Stimulated activated effector memory CD8-positive, alpha-beta T cell treated with anti-CD3 and anti-CD28 coated beads, Interleukin-12 subunit alpha, Interleukin-12 subunit beta, amount 100 ng/mL, for 72 hours (primary cell): ENCODE measurements around the gene CHD9.
A peak's percentile ranks its signal among the peaks of the same experiment; 100 is the strongest.

Experiments
- ATAC-seq: fragments of 150-1000 bp; cut with Tn5 transposase; 2 replicates; pipeline ENCODE4 v1.10.0; 2021
- DNase-seq, 2 donors: peaks; one replicate each; pipeline ENCODE4 v3.0.0; 2021 to 2022; ENCODE audit warnings: low spot score in 2 of 2
- H3K27ac Mint-ChIP-seq: one replicate; pipeline ENCODE4 v1.8.0; 2022; ENCODE audit warnings: mild to moderate bottlenecking, mixed read lengths
- H3K36me3 Mint-ChIP-seq: one replicate; pipeline ENCODE4 v1.8.0; 2022; ENCODE audit warnings: mild to moderate bottlenecking, mixed read lengths
- H3K4me1 Mint-ChIP-seq: one replicate; pipeline ENCODE4 v1.8.0; 2022; ENCODE audit warnings: mixed read lengths
- H3K4me3 Mint-ChIP-seq: one replicate; pipeline ENCODE4 v1.8.0; 2022; ENCODE audit warnings: mild to moderate bottlenecking, mixed read lengths
- H3K9me3 Mint-ChIP-seq: one replicate; pipeline ENCODE4 v1.8.0; 2022; ENCODE audit warnings: mixed read lengths

The CHD9 gene

GRCh38 chr16:53093162-53093744 lies 38.5 kb downstream of the CHD9 start:
- H3K36me3 Mint-ChIP-seq, result no peaks in the 10 kb centered on the region
- DNase-seq (no peak), ATAC-seq (no peak)
- H3K9me3 Mint-ChIP-seq, result no peaks in the 10 kb centered on the region
- H3K27ac Mint-ChIP-seq, result no peak overlapping the region
- no peak overlapping the region for H3K4me3 Mint-ChIP-seq
- peaks cover 67% of the 10 kb centered on the region for H3K4me1 Mint-ChIP-seq

- H3K4me3 Mint-ChIP-seq, result no peak overlapping the region
- ATAC-seq, result peak; percentile 33
- peaks cover 75% of the 10 kb centered on the region for H3K4me1 Mint-ChIP-seq
- no peaks in the 10 kb centered on the region for H3K36me3 Mint-ChIP-seq
- H3K27ac Mint-ChIP-seq, result peak overlapping the region; percentile 74
- H3K9me3 Mint-ChIP-seq, result no peaks in the 10 kb centered on the region
- peak in 1 of 2 donors; percentile 3 for DNase-seq
Measured at GRCh38 chr16:53094013-53094630, 39.3 kb downstream of the CHD9 start.

GRCh38 chr16:53097190-53097589 lies 42.4 kb downstream of the CHD9 start:
- peak overlapping the region; percentile 14 for H3K27ac Mint-ChIP-seq

GRCh38 chr16:53098526-53099317 lies 43.9 kb downstream of the CHD9 start:
- ATAC-seq, result peak; percentile 83
- no peaks in the 10 kb centered on the region for H3K36me3 Mint-ChIP-seq
- peak; percentile 20 to 70 for DNase-seq
- peak overlapping the region; percentile 90 for H3K27ac Mint-ChIP-seq
- H3K4me3 Mint-ChIP-seq, result peak overlapping the region; percentile 83
- no peaks in the 10 kb centered on the region for H3K9me3 Mint-ChIP-seq
- H3K4me1 Mint-ChIP-seq, result peaks cover 43% of the 10 kb centered on the region

More at GRCh38 chr16:53097190-53097589, 42.4 kb downstream of the CHD9 start:
- no peaks in the 10 kb centered on the region for H3K36me3 Mint-ChIP-seq
- peaks cover 55% of the 10 kb centered on the region for H3K4me1 Mint-ChIP-seq
- no peak for DNase-seq
- H3K9me3 Mint-ChIP-seq, result no peaks in the 10 kb centered on the region
- ATAC-seq, result no peak
- H3K4me3 Mint-ChIP-seq, result no peak overlapping the region

GRCh38 chr16:53099318-53100130 lies 44.7 kb downstream of the CHD9 start:
- Mint-ChIP-seq H3K36me3 (no peaks in the 10 kb centered on the region), H3K27ac (peak overlapping the region; percentile 90), H3K4me3 (peak overlapping the region; percentile 83), H3K9me3 (no peaks in the 10 kb centered on the region), H3K4me1 (peaks cover 35% of the 10 kb centered on the region)
- DNase-seq (peak; percentile 28 to 76), ATAC-seq (peak; percentile 82)

GRCh38 chr16:53100131-53100748 lies 45.4 kb downstream of the CHD9 start:
- no peak for ATAC-seq
- H3K4me3 Mint-ChIP-seq, result peak overlapping the region; percentile 83
- no peak for DNase-seq
- no peaks in the 10 kb centered on the region for H3K36me3 Mint-ChIP-seq
- no peaks in the 10 kb centered on the region for H3K9me3 Mint-ChIP-seq
- peaks cover 30% of the 10 kb centered on the region for H3K4me1 Mint-ChIP-seq
- H3K27ac Mint-ChIP-seq, result no peak overlapping the region

GRCh38 chr16:53100889-53101288 lies 46.1 kb downstream of the CHD9 start:
- Mint-ChIP-seq H3K4me1 (peaks cover 30% of the 10 kb centered on the region), H3K27ac (no peak overlapping the region), H3K4me3 (peak overlapping the region; percentile 83), H3K36me3 (no peaks in the 10 kb centered on the region), H3K9me3 (no peaks in the 10 kb centered on the region)
- DNase-seq (no peak), ATAC-seq (no peak)

GRCh38 chr16:53103811-53104210 lies 49.0 kb downstream of the CHD9 start:
- DNase-seq (no peak), ATAC-seq (no peak)
- no peak overlapping the region for H3K27ac Mint-ChIP-seq
- no peaks in the 10 kb centered on the region for H3K36me3 Mint-ChIP-seq
- H3K4me1 Mint-ChIP-seq, result peaks cover 13% of the 10 kb centered on the region
- H3K4me3 Mint-ChIP-seq, result no peak overlapping the region
- H3K9me3 Mint-ChIP-seq, result no peaks in the 10 kb centered on the region

GRCh38 chr16:53105565-53105964 lies 50.8 kb downstream of the CHD9 start:
- no peak overlapping the region for H3K4me3 Mint-ChIP-seq
- no peaks in the 10 kb centered on the region for H3K9me3 Mint-ChIP-seq
- H3K36me3 Mint-ChIP-seq, result no peaks in the 10 kb centered on the region
- ATAC-seq (no peak), DNase-seq (no peak)
- H3K4me1 Mint-ChIP-seq, result no peaks in the 10 kb centered on the region
- no peak overlapping the region for H3K27ac Mint-ChIP-seq

- Mint-ChIP-seq H3K36me3 (no peaks in the 10 kb centered on the region), H3K4me1 (peaks cover 7% of the 10 kb centered on the region), H3K4me3 (no peak overlapping the region), H3K27ac (peak overlapping the region; percentile 46), H3K9me3 (no peaks in the 10 kb centered on the region)
- ATAC-seq (peak; percentile 52), DNase-seq (no peak)
Measured at GRCh38 chr16:53111078-53111791, 56.4 kb downstream of the CHD9 start.

GRCh38 chr16:53112015-53112414 lies 57.2 kb downstream of the CHD9 start:
- H3K36me3 Mint-ChIP-seq, result no peaks in the 10 kb centered on the region
- peak overlapping the region; percentile 46 for H3K27ac Mint-ChIP-seq
- peaks cover 7% of the 10 kb centered on the region for H3K4me1 Mint-ChIP-seq
- no peaks in the 10 kb centered on the region for H3K9me3 Mint-ChIP-seq
- no peak overlapping the region for H3K4me3 Mint-ChIP-seq
- DNase-seq (no peak), ATAC-seq (no peak)

GRCh38 chr16:53115047-53115446 lies 60.3 kb downstream of the CHD9 start:
- no peak for ATAC-seq
- H3K36me3 Mint-ChIP-seq, result no peaks in the 10 kb centered on the region
- H3K9me3 Mint-ChIP-seq, result no peaks in the 10 kb centered on the region
- no peak for DNase-seq
- peaks cover 7% of the 10 kb centered on the region for H3K4me1 Mint-ChIP-seq
- H3K27ac Mint-ChIP-seq, result no peak overlapping the region
- H3K4me3 Mint-ChIP-seq, result no peak overlapping the region

- Mint-ChIP-seq H3K36me3 (no peaks in the 10 kb centered on the region), H3K9me3 (no peaks in the 10 kb centered on the region), H3K4me1 (peaks cover 7% of the 10 kb centered on the region), H3K4me3 (no peak overlapping the region), H3K27ac (no peak overlapping the region)
- ATAC-seq (no peak), DNase-seq (no peak)
Measured at GRCh38 chr16:53115773-53116172, 61.0 kb downstream of the CHD9 start.

- H3K9me3 Mint-ChIP-seq, result no peaks in the 10 kb centered on the region
- no peaks in the 10 kb centered on the region for H3K4me1 Mint-ChIP-seq
- H3K36me3 Mint-ChIP-seq, result no peaks in the 10 kb centered on the region
- peak overlapping the region; percentile 55 for H3K27ac Mint-ChIP-seq
- no peak overlapping the region for H3K4me3 Mint-ChIP-seq
- DNase-seq (no peak), ATAC-seq (no peak)
Measured at GRCh38 chr16:53121043-53121620, 66.3 kb downstream of the CHD9 start.
